Measurements from ENCODE around the gene NEGR1. TPM values are rescaled to one million over a fixed set of nuclear protein-coding genes. Genes with fewer than 3 reads are reported as not detected.

NEGR1 gene
- total RNA-seq, 4 donors from 2014 or later = 7.0 to 10.0 (median 8.1) TPM

DNA sequence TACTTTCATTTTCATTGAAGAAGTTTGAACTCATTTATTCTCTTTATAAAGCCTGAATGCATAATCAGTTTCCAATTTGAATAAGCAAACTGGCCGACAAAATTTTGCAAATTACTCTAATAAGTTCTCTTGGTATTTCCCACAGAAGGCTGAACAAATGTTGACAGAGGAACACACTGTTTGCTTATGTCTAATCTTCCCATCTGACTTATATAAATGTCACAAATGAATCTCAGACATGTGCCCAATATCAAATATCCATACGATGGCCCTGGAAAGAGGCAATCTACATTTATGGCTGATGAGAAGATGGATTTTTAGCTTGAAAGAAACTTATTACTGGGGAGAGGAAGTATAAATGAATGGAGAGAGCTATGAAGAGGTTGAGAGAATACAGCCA lies 820.9 kb downstream of the NEGR1 start:
- TF ChIP-seq POLR2A (IDR thresholded peaks at IDR 0.05) = no peak
- no peak for TF ChIP-seq CTCF (IDR thresholded peaks at IDR 0.05)
- TF ChIP-seq POLR2AphosphoS5 (IDR thresholded peaks at IDR 0.05) = no peak
- TF ChIP-seq EP300 (IDR thresholded peaks at IDR 0.05; ENCODE audit: low read depth) = no peak
- no peaks in the 10 kb centered on the region for H3K27me3 ChIP-seq
- H3K4me3 ChIP-seq = no peak overlapping the region
- H3K27ac ChIP-seq = no peak overlapping the region
- WGBS, 2 donors (ENCODE audit: low coverage in 1 of 2) = 40 to 43% methylated on average over 1 to 2 of the region's 2 CpGs
- no peaks in the 10 kb centered on the region for H3K9me3 ChIP-seq
- no peaks in the 10 kb centered on the region for H3K36me3 ChIP-seq
- DNase-seq = no peak
- H3K4me1 ChIP-seq = no peaks in the 10 kb centered on the region
- intact Hi-C loops (cut with DNase I; ENCODE audit: low total_unique reads) (no loop called here), in situ Hi-C loops (cut with MboI; ENCODE audit: low pct_ligation_motif_present in 1 of 4, low pct_unique_long_range_greater_than_20kb in 1 of 4, low sequenced_read_pairs in 3 of 4) (no loop called here)

DNA sequence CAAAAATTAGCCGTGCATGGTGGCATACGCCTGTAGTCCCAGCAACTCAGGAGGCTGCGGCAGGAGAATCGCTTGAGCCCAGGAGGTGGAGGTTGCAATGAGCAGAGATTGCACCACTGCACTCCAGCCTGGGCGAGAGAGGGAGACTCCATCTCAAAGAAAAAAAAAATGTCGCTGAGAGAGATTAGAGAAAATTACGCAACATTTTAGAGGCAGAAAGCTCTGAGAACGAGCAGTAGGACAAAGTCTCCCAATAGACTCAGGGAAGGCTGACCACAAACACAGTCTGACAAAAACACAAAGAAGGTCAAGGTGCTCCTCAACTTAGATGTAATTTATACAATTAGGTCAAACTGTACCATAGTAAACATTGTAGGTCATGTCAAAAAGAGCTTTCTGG lies 833.9 kb downstream of the NEGR1 start:
- Histone ChIP-seq H3K27me3 (no peaks in the 10 kb centered on the region), H3K4me1 (no peaks in the 10 kb centered on the region), H3K36me3 (no peaks in the 10 kb centered on the region), H3K4me3 (no peak overlapping the region), H3K27ac (no peak overlapping the region), H3K9me3 (no peaks in the 10 kb centered on the region)
- 90% methylated on average over 5 to 8 of the region's 8 CpGs for WGBS, 2 donors (ENCODE audit: low coverage in 1 of 2)
- intact Hi-C loops (cut with DNase I; ENCODE audit: low total_unique reads) = no loop called here
- in situ Hi-C loops (cut with MboI; ENCODE audit: low pct_ligation_motif_present in 1 of 4, low pct_unique_long_range_greater_than_20kb in 1 of 4, low sequenced_read_pairs in 3 of 4) = no loop called here
- TF ChIP-seq CTCF (IDR thresholded peaks at IDR 0.05) (no peak), EP300 (IDR thresholded peaks at IDR 0.05; ENCODE audit: low read depth) (no peak), POLR2AphosphoS5 (IDR thresholded peaks at IDR 0.05) (no peak), POLR2A (IDR thresholded peaks at IDR 0.05) (no peak)
- DNase-seq = no peak

- H3K27me3 ChIP-seq = no peaks in the 10 kb centered on the region
- intact Hi-C loops (cut with DNase I; ENCODE audit: low total_unique reads) (no loop called here), in situ Hi-C loops (cut with MboI; ENCODE audit: low pct_ligation_motif_present in 1 of 4, low pct_unique_long_range_greater_than_20kb in 1 of 4, low sequenced_read_pairs in 3 of 4) (no loop called here)
- DNase-seq = no peak
- no peaks in the 10 kb centered on the region for H3K4me1 ChIP-seq
- H3K9me3 ChIP-seq = no peaks in the 10 kb centered on the region
- H3K27ac ChIP-seq = no peak overlapping the region
- TF ChIP-seq CTCF (IDR thresholded peaks at IDR 0.05) (no peak), POLR2A (IDR thresholded peaks at IDR 0.05) (no peak), EP300 (IDR thresholded peaks at IDR 0.05; ENCODE audit: low read depth) (no peak)
- no peak overlapping the region for H3K4me3 ChIP-seq
- no peaks in the 10 kb centered on the region for H3K36me3 ChIP-seq
- 70% methylated on average over 2 of the region's 2 CpGs; no CpG with 5 or more reads in 1 of the 2 donors for WGBS, 2 donors (ENCODE audit: low coverage in 1 of 2)
Measured at GRCh38 chr1:71438626-71439025, 843.7 kb downstream of the NEGR1 start.

DNA sequence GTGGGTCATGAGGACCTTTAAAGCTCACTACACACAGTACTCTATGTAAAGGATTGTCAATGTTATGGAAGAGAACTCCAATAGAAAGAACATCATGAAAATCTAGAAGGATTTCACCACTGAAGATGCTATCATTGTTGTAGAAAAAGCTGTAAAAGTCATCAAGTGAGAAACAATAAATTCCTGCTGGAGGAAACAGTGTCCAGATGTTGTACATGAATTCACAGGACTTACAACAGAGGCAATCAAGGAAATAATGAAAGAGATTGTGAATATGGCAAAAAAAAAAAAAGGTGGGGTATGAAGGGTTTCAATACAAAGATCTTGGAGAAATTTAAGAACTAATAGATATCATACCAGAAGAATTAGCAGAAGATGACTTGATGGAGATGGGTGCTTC lies 846.4 kb downstream of the NEGR1 start:
- no peaks in the 10 kb centered on the region for H3K36me3 ChIP-seq
- intact Hi-C loops (cut with DNase I; ENCODE audit: low total_unique reads) = no loop called here
- in situ Hi-C loops (cut with MboI; ENCODE audit: low pct_ligation_motif_present in 1 of 4, low pct_unique_long_range_greater_than_20kb in 1 of 4, low sequenced_read_pairs in 3 of 4) = no loop called here
- no peaks in the 10 kb centered on the region for H3K4me1 ChIP-seq
- H3K4me3 ChIP-seq = no peak overlapping the region
- TF ChIP-seq EP300 (IDR thresholded peaks at IDR 0.05; ENCODE audit: low read depth) = no peak
- TF ChIP-seq POLR2A (IDR thresholded peaks at IDR 0.05) = no peak
- no peak for TF ChIP-seq CTCF (IDR thresholded peaks at IDR 0.05)
- TF ChIP-seq POLR2AphosphoS5 (IDR thresholded peaks at IDR 0.05) = no peak
- DNase-seq = no peak
- no peak overlapping the region for H3K27ac ChIP-seq
- H3K9me3 ChIP-seq = no peaks in the 10 kb centered on the region
- no peaks in the 10 kb centered on the region for H3K27me3 ChIP-seq

All from transverse colon (tissue), 4 donors.